Measurements from ENCODE around the gene THOC1.
A peak's percentile ranks its signal among the peaks of the same experiment; 100 is the strongest.

Gene THOC1

GRCh38 chr18:267688-268552 is at the start of gene THOC1:
THOC1 (minus strand) TSS chr18:268047; CDS start chr18:268019, 28 bp downstream.
- Histone ChIP-seq H3K4me3 (ENCODE audit: low read depth, low read length) (peak within 1 kb of the TSS; percentile 99), H3K36me3 (peaks cover 37% of the 10 kb centered on the region), H3K9me3 (ENCODE audit: severe bottlenecking) (no peaks in the 10 kb centered on the region), H3K27ac (peak within 1 kb of the TSS; percentile 92), H3K27me3 (ENCODE audit: insufficient read depth, low read depth, severe bottlenecking) (no peaks in the 10 kb centered on the region)
- peak; percentile 93 for DNase-seq
- no peak for TF ChIP-seq CTCF (IDR thresholded peaks at IDR 0.05; ENCODE audit: low read depth, low read length)

GRCh38 chr18:317618-318017 is 49.8 kb upstream of the THOC1 start:
- Histone ChIP-seq H3K9me3 (ENCODE audit: severe bottlenecking) (no peaks in the 10 kb centered on the region), H3K27ac (no peak overlapping the region), H3K27me3 (ENCODE audit: insufficient read depth, low read depth, severe bottlenecking) (no peaks in the 10 kb centered on the region), H3K4me3 (ENCODE audit: low read depth, low read length) (no peak overlapping the region), H3K36me3 (no peaks in the 10 kb centered on the region)
- TF ChIP-seq CTCF (IDR thresholded peaks at IDR 0.05; ENCODE audit: low read depth, low read length): no peak
- no peak for DNase-seq

GRCh38 chr18:316393-316792 is 48.5 kb upstream of the THOC1 start:
- TF ChIP-seq CTCF (IDR thresholded peaks at IDR 0.05; ENCODE audit: low read depth, low read length): no peak
- H3K27me3 ChIP-seq (ENCODE audit: insufficient read depth, low read depth, severe bottlenecking): no peaks in the 10 kb centered on the region
- H3K36me3 ChIP-seq: no peaks in the 10 kb centered on the region
- no peak overlapping the region for H3K4me3 ChIP-seq (ENCODE audit: low read depth, low read length)
- no peak for DNase-seq
- no peaks in the 10 kb centered on the region for H3K9me3 ChIP-seq (ENCODE audit: severe bottlenecking)
- H3K27ac ChIP-seq: no peak overlapping the region

- DNase-seq: no peak
- Histone ChIP-seq H3K36me3 (no peaks in the 10 kb centered on the region), H3K27me3 (ENCODE audit: insufficient read depth, low read depth, severe bottlenecking) (no peaks in the 10 kb centered on the region), H3K27ac (no peak overlapping the region), H3K9me3 (ENCODE audit: severe bottlenecking) (no peaks in the 10 kb centered on the region), H3K4me3 (ENCODE audit: low read depth, low read length) (no peak overlapping the region)
- no peak for TF ChIP-seq CTCF (IDR thresholded peaks at IDR 0.05; ENCODE audit: low read depth, low read length)
Observed at GRCh38 chr18:313931-314330, 46.1 kb upstream of the THOC1 start.

- Histone ChIP-seq H3K27ac (no peak overlapping the region), H3K36me3 (no peaks in the 10 kb centered on the region), H3K27me3 (ENCODE audit: insufficient read depth, low read depth, severe bottlenecking) (no peaks in the 10 kb centered on the region), H3K9me3 (ENCODE audit: severe bottlenecking) (no peaks in the 10 kb centered on the region), H3K4me3 (ENCODE audit: low read depth, low read length) (no peak overlapping the region)
- no peak for DNase-seq
- no peak for TF ChIP-seq CTCF (IDR thresholded peaks at IDR 0.05; ENCODE audit: low read depth, low read length)
Observed at GRCh38 chr18:312415-312814, 44.6 kb upstream of the THOC1 start.

All from WERI-Rb-1 (cell line).